ENCODE measurements around the gene KRTAP10-7.
"Not testable (repeated sequence)": the region's sequence is repeated elsewhere in the genome, so short reads cannot be mapped to it uniquely, and the experiment has no call there.

The KRTAP10-7 gene

GRCh38 chr21:44596068-44596725 lies 4.2 kb upstream of the KRTAP10-7 start:
- H3K27ac ChIP-seq (ENCODE audit: low read length): no peak overlapping the region
- no peak overlapping the region for H3K4me3 ChIP-seq (ENCODE audit: low read length)
- H3K36me3 ChIP-seq (replicated peaks; ENCODE audit: insufficient read depth, low read length): no peaks in the 10 kb centered on the region
- DNase-seq: no peak
- no peaks in the 10 kb centered on the region for H3F3A ChIP-seq (ENCODE audit: insufficient read depth, low read length)
- TF ChIP-seq EZH2 (optimal IDR thresholded peaks at IDR 0.05; ENCODE audit: low read depth, low read length): no peak
- TF ChIP-seq CTCF (IDR thresholded peaks at IDR 0.05; ENCODE audit: low read length): no peak
- TF ChIP-seq EZH2phosphoT487 (IDR thresholded peaks at IDR 0.05; ENCODE audit: low read length): no peak
- H4K20me1 ChIP-seq (ENCODE audit: insufficient read depth, low read length): no peaks in the 10 kb centered on the region
- H2AFZ ChIP-seq (ENCODE audit: low read length): no peak overlapping the region
- H3K27me3 ChIP-seq (replicated peaks; ENCODE audit: insufficient read depth, low read length): peaks cover 85% of the 10 kb centered on the region
- no peaks in the 10 kb centered on the region for H3K4me1 ChIP-seq (ENCODE audit: low read length)
- no peak overlapping the region for H3K9ac ChIP-seq (ENCODE audit: low read length)
- H3K9me2 ChIP-seq (replicated peaks; ENCODE audit: insufficient read depth, low read length): no peaks in the 10 kb centered on the region
- H3K9me3 ChIP-seq (replicated peaks; ENCODE audit: insufficient read depth, low read length): no peaks in the 10 kb centered on the region
- H3K4me2 ChIP-seq (ENCODE audit: low read depth, low read length): no peak overlapping the region
- no peaks in the 10 kb centered on the region for H3K79me2 ChIP-seq (ENCODE audit: low read length)

- no peaks in the 10 kb centered on the region for H3F3A ChIP-seq (ENCODE audit: insufficient read depth, low read length)
- H3K9me2 ChIP-seq (replicated peaks; ENCODE audit: insufficient read depth, low read length): no peaks in the 10 kb centered on the region
- DNase-seq: no peak
- no peak overlapping the region for H3K9ac ChIP-seq (ENCODE audit: low read length)
- H3K27me3 ChIP-seq (replicated peaks; ENCODE audit: insufficient read depth, low read length): peaks cover 84% of the 10 kb centered on the region
- no peak overlapping the region for H3K4me2 ChIP-seq (ENCODE audit: low read depth, low read length)
- TF ChIP-seq CTCF (IDR thresholded peaks at IDR 0.05; ENCODE audit: low read length) (no peak), EZH2phosphoT487 (IDR thresholded peaks at IDR 0.05; ENCODE audit: low read length) (no peak), EZH2 (optimal IDR thresholded peaks at IDR 0.05; ENCODE audit: low read depth, low read length) (no peak)
- H3K4me1 ChIP-seq (ENCODE audit: low read length): no peaks in the 10 kb centered on the region
- no peak overlapping the region for H3K4me3 ChIP-seq (ENCODE audit: low read length)
- no peaks in the 10 kb centered on the region for H3K36me3 ChIP-seq (replicated peaks; ENCODE audit: insufficient read depth, low read length)
- no peak overlapping the region for H2AFZ ChIP-seq (ENCODE audit: low read length)
- no peak overlapping the region for H3K27ac ChIP-seq (ENCODE audit: low read length)
- no peaks in the 10 kb centered on the region for H3K79me2 ChIP-seq (ENCODE audit: low read length)
- H3K9me3 ChIP-seq (replicated peaks; ENCODE audit: insufficient read depth, low read length): no peaks in the 10 kb centered on the region
- H4K20me1 ChIP-seq (ENCODE audit: insufficient read depth, low read length): no peaks in the 10 kb centered on the region
Measured at GRCh38 chr21:44598061-44598460, 2.3 kb upstream of the KRTAP10-7 start.

GRCh38 chr21:44599264-44600029 lies 950 bp upstream of the KRTAP10-7 start:
- H3K36me3 ChIP-seq (replicated peaks; ENCODE audit: insufficient read depth, low read length): no peaks in the 10 kb centered on the region
- H3K79me2 ChIP-seq (ENCODE audit: low read length): no peaks in the 10 kb centered on the region
- H2AFZ ChIP-seq (ENCODE audit: low read length): no peak overlapping the region
- no peaks in the 10 kb centered on the region for H3K9me2 ChIP-seq (replicated peaks; ENCODE audit: insufficient read depth, low read length)
- H4K20me1 ChIP-seq (ENCODE audit: insufficient read depth, low read length): no peaks in the 10 kb centered on the region
- no peak overlapping the region for H3K9ac ChIP-seq (ENCODE audit: low read length)
- H3K4me2 ChIP-seq (ENCODE audit: low read depth, low read length): no peak overlapping the region
- peaks cover 84% of the 10 kb centered on the region for H3K27me3 ChIP-seq (replicated peaks; ENCODE audit: insufficient read depth, low read length)
- H3F3A ChIP-seq (ENCODE audit: insufficient read depth, low read length): no peaks in the 10 kb centered on the region
- H3K27ac ChIP-seq (ENCODE audit: low read length): no peak overlapping the region
- TF ChIP-seq CTCF (IDR thresholded peaks at IDR 0.05; ENCODE audit: low read length): no peak
- no peak for TF ChIP-seq EZH2phosphoT487 (IDR thresholded peaks at IDR 0.05; ENCODE audit: low read length)
- TF ChIP-seq EZH2 (optimal IDR thresholded peaks at IDR 0.05; ENCODE audit: low read depth, low read length): no peak
- DNase-seq: no peak
- H3K4me1 ChIP-seq (ENCODE audit: low read length): no peaks in the 10 kb centered on the region
- no peaks in the 10 kb centered on the region for H3K9me3 ChIP-seq (replicated peaks; ENCODE audit: insufficient read depth, low read length)
- H3K4me3 ChIP-seq (ENCODE audit: low read length): no peak overlapping the region

- not testable (repeated sequence) for H3K9ac ChIP-seq (ENCODE audit: low read length); H3F3A ChIP-seq (ENCODE audit: insufficient read depth, low read length); H3K9me3 ChIP-seq (replicated peaks; ENCODE audit: insufficient read depth, low read length); H4K20me1 ChIP-seq (ENCODE audit: insufficient read depth, low read length); H3K4me3 ChIP-seq (ENCODE audit: low read length); DNase-seq; H3K36me3 ChIP-seq (replicated peaks; ENCODE audit: insufficient read depth, low read length); H3K9me2 ChIP-seq (replicated peaks; ENCODE audit: insufficient read depth, low read length); H2AFZ ChIP-seq (ENCODE audit: low read length); H3K4me2 ChIP-seq (ENCODE audit: low read depth, low read length); H3K4me1 ChIP-seq (ENCODE audit: low read length); H3K27ac ChIP-seq (ENCODE audit: low read length); H3K79me2 ChIP-seq (ENCODE audit: low read length)
- peaks cover 85% of the 10 kb centered on the region for H3K27me3 ChIP-seq (replicated peaks; ENCODE audit: insufficient read depth, low read length)
Measured at GRCh38 chr21:44601091-44601490, 694 bp downstream of the KRTAP10-7 start.
